Cerebellar cortex (tissue), 1 donor: ENCODE measurements around the gene SPCS2.
"Not testable (repeated sequence)": the region's sequence is repeated elsewhere in the genome, so short reads cannot be mapped to it uniquely, and the experiment has no call there.

ENCODE experiments used
- DNase-seq: peaks from one replicate; pipeline ENCODE4 v3.0.0-alpha.2; 2015; ENCODE audit warnings: low spot score

The SPCS2 gene

GRCh38 chr11:74950374-74950969 is 1.4 kb downstream of the SPCS2 start:
- DNase-seq = no peak

DNA sequence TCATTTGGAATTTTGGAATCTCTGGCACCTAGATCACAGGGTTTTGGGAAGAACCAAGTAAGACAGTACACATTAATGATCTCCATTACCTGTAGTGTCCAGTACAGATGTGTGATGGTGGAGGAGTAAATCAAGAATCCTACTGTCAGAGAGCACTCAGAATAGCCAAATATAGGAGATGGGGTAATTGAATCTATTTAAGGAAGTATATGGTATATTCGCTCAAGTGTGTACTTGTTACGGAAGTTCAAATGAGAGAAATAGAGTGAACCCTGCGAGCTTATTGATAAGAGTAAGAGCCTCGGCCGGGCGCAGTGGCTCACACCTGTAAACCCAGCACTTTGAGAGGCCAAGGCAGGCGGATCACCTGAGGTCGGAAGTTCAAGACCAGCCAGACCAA is 2.2 kb downstream of the SPCS2 start:
- no peak for DNase-seq

DNA sequence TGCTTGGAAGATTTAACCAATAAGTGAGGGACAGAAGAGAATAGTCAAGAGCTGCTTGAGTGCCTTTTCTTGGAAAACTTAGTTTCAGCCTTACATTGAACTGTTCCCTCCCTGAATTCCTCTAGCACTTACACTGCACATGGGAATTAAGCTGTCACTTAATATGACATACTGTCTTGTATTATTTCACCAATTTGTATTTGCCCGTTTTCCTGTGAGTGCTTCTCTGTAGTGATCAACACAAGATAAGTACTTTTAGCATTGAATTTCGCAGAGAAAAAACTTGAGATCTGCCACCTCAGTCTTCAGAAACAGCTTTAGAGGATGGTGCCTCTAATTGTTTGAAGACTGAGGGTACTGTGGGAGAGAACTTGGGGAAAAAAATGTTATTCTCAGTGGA is 3.7 kb downstream of the SPCS2 start:
- DNase-seq = no peak

GRCh38 chr11:74953451-74953850 is 4.4 kb downstream of the SPCS2 start:
- no peak for DNase-seq

DNA sequence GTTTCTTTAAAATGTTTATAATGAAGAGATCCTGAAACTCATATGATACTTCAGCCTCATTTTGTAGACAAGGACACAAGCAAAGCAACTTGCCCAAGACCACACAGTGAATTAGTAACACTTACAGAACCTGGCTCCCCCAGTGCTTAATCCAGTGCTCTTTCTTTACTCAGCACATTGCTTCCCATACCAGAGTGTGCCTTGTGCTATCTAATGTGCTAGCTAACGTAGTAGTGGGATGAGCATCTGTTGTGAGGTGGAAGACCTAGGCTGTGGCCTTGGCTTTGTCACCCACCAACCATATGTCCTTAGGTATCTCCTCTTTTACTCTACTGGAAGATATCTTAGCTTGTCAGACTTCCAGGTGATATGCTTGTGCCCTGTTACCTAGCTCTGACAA is 5.1 kb downstream of the SPCS2 start:
- no peak for DNase-seq

GRCh38 chr11:74956397-74957015 is 7.4 kb downstream of the SPCS2 start:
- DNase-seq = no peak

DNA sequence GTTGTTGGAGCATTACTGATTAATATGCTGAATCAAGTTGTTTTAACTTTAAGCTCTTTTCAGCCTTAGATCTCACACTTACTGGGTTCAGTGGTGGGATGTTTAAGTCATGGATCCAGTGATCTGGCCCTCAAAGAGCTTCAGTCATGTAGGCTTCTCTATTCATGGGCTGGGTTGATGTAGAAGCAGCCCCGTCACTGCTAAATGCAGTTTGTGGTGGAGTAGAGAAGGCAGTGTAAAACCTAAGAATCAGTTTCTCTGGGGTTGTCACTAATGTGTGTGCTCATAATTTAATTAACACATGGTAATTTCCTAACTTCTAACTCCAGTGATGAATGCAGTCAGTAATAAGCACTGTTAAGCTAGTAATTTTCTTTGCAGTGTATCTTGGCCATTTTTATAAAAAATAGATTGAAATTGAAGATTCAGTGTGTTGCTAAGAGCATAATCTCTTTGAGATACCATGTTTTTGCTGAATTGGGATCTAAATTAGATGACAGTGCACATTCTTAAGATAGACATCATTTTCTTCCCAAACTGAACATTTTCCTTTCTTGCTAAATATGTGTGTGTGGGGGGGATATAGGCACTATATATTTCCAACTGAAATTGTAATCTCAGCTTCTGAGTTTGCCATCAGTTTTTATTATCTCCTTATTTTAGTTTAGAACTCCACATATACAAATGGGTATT is 9.0 kb downstream of the SPCS2 start:
- no peak for DNase-seq

GRCh38 chr11:74960128-74960527 is 11.1 kb downstream of the SPCS2 start:
- DNase-seq = not testable (repeated sequence)

- DNase-seq = no peak
These were observed 17.6 kb downstream of the SPCS2 start for GRCh38 chr11:74966651-74967050.

DNA sequence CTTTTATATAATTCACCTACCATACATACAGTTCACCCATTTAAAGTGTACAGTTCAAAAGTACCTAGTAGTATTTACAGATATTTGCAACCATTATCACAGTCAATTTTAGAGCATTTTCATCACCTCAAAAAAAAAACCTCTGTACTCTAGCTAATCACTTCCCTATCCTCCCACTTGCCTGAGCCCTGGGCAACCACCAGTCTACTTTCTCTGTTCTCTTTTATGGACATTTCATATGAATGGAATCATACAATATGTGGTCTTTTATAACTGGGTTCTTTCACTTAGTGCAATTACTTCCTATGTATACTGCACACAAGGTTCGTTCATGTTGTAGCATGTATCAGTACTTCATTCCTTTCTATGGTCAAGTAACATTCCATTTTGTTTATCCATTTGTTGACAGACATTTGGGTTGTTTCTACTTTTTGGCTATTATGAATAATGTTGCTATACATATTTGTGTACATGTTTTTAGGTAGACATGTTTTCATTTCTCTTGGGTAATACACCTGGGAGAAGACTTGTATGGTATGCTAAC is 21.9 kb downstream of the SPCS2 start:
- DNase-seq = no peak

GRCh38 chr11:74971424-74971823 is 22.4 kb downstream of the SPCS2 start:
- no peak for DNase-seq

- DNase-seq = no peak
These were observed 29.0 kb downstream of the SPCS2 start for GRCh38 chr11:74978041-74978440.

- DNase-seq = no peak
These were observed 31.6 kb downstream of the SPCS2 start for GRCh38 chr11:74980634-74981033.

DNA sequence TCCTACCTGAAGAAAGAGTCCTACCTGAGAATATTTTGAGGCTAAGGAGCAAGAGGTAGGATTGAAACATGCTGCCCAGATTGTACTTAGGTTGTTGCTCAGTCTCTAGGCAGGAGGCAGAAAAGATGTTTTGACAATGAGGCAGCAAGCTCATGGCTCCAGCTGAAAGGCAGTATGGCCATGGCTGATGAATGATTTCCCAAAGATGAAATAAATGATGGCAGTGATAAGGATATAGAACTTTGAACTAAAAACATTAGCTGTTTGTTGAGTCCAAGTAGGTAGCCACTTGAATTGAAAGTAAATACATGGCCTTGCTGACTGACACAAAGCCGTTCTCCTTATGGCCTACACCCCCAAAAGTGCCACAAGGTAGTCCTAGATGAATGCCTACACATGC is 32.8 kb downstream of the SPCS2 start:
- no peak for DNase-seq

DNA sequence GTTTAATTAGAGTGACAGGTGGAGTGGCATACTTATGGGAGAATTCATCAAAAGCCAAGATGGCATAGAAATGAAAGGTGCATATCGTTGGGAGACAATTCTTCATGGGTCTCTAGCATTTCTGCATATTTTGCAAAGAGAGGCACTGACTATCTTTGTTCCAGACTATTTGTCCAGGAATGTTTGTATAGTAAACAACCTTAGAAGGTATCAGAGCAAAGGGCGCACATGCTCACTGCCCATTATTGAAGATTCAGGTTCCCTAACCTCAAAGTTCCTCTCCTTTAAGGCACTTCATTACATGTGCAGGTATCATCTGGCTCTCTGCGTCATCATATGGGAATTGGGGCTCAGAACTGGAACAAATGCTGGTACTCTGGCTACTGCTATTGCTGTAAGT is 35.0 kb downstream of the SPCS2 start:
- DNase-seq = no peak

GRCh38 chr11:74984730-74985129 is 35.7 kb downstream of the SPCS2 start:
- no peak for DNase-seq

- peak; percentile 87 for DNase-seq
These were observed 39.6 kb downstream of the SPCS2 start, which contains the start of gene NEU3 for GRCh38 chr11:74988541-74989259. Gene NEU3 (plus strand): TSS chr11:74988933. CDS start chr11:74989061, 128 bp downstream.

- no peak for DNase-seq
These were observed 40.2 kb downstream of the SPCS2 start for GRCh38 chr11:74989260-74989638.

- not testable (repeated sequence) for DNase-seq
These were observed 41.1 kb downstream of the SPCS2 start for GRCh38 chr11:74990150-74990549.

- DNase-seq = no peak
These were observed 41.9 kb downstream of the SPCS2 start for GRCh38 chr11:74990941-74991340.

DNA sequence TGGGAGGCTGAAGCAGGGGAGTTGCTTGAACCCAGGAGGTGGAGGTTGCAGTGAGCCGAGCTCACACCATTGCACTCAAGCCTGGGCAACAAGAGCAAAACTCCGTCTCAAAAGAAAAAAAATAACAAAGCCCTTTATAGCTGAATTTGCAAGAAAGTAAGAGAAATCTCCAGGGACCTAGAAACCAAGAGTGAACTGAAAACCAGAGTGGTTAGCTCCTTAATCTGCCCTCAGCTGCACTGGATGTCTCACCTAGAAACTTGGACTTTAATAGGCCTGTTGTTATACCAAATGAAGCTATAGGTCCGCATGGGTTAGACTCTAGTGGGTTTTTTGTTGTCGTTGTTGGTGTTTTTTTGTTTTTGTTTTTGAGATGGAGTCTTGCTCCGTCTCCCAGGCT is 43.8 kb downstream of the SPCS2 start:
- DNase-seq = no peak

- no peak for DNase-seq
These were observed 51.9 kb downstream of the SPCS2 start for GRCh38 chr11:75000975-75001354.

DNA sequence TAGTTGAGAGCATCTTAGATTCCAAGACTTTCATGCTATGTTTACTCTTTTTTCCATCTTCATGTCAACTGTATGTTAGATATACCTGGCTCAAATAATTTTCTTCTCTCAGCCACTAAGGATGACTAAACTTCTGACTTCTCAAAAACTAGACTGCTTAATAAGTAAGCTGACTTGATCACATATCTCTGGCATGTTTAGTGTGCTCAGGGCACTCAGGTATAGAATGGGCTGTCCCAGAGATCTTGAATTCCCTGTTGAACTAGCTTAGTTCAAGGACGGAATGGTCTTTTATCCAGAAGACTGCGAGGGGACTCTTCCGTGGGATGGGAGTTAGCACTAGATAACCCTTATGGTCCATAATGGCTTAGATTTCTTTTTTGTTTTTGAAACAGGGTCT is 52.6 kb downstream of the SPCS2 start:
- DNase-seq = no peak
